ENCODE measurements around the gene SLC1A4. TPM values are rescaled to one million over a fixed set of nuclear protein-coding genes. Genes with fewer than 3 reads are reported as not detected.

The SLC1A4 gene
- total and polyA plus RNA-seq, 4 donors = 3.4 to 23.4 (median 9.6) TPM

DNA sequence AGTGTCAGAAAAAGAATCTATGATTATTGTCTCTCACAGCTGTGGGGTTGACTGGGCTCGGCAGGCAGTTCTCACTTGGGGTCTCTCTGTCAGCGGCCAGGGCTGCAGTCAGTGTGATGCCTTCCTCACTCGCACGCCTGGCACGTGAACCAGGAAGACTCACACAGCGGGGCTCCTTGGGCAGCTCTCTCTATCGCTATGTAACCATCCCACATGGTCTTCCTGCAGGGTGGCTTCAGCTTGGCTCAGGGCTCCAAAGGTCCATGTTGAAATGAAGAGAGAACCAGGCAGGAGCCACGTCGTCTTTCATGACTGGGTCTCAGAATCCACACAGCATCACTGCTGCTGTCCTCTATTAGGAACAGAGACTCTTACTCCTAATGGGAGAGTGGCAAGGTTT lies 30.6 kb upstream of the SLC1A4 start:
- Histone ChIP-seq H3K4me3 (ENCODE audit: low read depth in 1 of 3, low read length in 3 of 3) (no peak overlapping the region), H3K9ac (ENCODE audit: low read depth in 1 of 2, low read length in 2 of 2) (no peak overlapping the region), H3K27ac (ENCODE audit: low read depth in 1 of 2, low read length in 2 of 2) (no peak overlapping the region), H3K9me3 (ENCODE audit: control insufficient read depth in 4 of 4, low read length in 3 of 4) (no peaks in the 10 kb centered on the region), H3K36me3 (ENCODE audit: control insufficient read depth in 4 of 4, insufficient read depth in 3 of 4, low read depth in 1 of 4, low read length in 3 of 4) (no peaks in the 10 kb centered on the region), H3K27me3 (ENCODE audit: control insufficient read depth in 4 of 4, insufficient read depth in 4 of 4, low read length in 3 of 4) (no peaks in the 10 kb centered on the region), H3K4me1 (ENCODE audit: control insufficient read depth in 4 of 4, insufficient read depth in 4 of 4, low read length in 3 of 4) (peaks cover 7 to 11% (median 7%) of the 10 kb centered on the region in 4 donors)
- DNase-seq (ENCODE audit: low spot score) = no peak
- TF ChIP-seq, protein P1, sequence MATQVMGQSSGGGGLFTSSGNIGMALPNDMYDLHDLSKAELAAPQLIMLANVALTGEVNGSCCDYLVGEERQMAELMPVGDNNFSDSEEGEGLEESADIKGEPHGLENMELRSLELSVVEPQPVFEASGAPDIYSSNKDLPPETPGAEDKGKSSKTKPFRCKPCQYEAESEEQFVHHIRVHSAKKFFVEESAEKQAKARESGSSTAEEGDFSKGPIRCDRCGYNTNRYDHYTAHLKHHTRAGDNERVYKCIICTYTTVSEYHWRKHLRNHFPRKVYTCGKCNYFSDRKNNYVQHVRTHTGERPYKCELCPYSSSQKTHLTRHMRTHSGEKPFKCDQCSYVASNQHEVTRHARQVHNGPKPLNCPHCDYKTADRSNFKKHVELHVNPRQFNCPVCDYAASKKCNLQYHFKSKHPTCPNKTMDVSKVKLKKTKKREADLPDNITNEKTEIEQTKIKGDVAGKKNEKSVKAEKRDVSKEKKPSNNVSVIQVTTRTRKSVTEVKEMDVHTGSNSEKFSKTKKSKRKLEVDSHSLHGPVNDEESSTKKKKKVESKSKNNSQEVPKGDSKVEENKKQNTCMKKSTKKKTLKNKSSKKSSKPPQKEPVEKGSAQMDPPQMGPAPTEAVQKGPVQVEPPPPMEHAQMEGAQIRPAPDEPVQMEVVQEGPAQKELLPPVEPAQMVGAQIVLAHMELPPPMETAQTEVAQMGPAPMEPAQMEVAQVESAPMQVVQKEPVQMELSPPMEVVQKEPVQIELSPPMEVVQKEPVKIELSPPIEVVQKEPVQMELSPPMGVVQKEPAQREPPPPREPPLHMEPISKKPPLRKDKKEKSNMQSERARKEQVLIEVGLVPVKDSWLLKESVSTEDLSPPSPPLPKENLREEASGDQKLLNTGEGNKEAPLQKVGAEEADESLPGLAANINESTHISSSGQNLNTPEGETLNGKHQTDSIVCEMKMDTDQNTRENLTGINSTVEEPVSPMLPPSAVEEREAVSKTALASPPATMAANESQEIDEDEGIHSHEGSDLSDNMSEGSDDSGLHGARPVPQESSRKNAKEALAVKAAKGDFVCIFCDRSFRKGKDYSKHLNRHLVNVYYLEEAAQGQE (IDR thresholded peaks at IDR 0.05) = no peak
- TF ChIP-seq, protein P2, sequence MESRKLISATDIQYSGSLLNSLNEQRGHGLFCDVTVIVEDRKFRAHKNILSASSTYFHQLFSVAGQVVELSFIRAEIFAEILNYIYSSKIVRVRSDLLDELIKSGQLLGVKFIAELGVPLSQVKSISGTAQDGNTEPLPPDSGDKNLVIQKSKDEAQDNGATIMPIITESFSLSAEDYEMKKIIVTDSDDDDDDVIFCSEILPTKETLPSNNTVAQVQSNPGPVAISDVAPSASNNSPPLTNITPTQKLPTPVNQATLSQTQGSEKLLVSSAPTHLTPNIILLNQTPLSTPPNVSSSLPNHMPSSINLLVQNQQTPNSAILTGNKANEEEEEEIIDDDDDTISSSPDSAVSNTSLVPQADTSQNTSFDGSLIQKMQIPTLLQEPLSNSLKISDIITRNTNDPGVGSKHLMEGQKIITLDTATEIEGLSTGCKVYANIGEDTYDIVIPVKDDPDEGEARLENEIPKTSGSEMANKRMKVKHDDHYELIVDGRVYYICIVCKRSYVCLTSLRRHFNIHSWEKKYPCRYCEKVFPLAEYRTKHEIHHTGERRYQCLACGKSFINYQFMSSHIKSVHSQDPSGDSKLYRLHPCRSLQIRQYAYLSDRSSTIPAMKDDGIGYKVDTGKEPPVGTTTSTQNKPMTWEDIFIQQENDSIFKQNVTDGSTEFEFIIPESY (IDR thresholded peaks at IDR 0.05) = no peak
- TF ChIP-seq, protein P3, sequence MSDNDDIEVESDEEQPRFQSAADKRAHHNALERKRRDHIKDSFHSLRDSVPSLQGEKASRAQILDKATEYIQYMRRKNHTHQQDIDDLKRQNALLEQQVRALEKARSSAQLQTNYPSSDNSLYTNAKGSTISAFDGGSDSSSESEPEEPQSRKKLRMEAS (IDR thresholded peaks at IDR 0.05) = no peak
- TF ChIP-seq HNF4A (conservative IDR thresholded peaks at IDR 0.05) (no peak), NR2F2 (IDR thresholded peaks at IDR 0.05) (no peak), FOXA2 (IDR thresholded peaks at IDR 0.05) (no peak), HNF4G (IDR thresholded peaks at IDR 0.05) (no peak), RXRA (IDR thresholded peaks at IDR 0.05) (no peak), JUND (IDR thresholded peaks at IDR 0.05) (no peak), ATF3 (IDR thresholded peaks at IDR 0.05) (no peak)
- TF ChIP-seq, protein P4, sequence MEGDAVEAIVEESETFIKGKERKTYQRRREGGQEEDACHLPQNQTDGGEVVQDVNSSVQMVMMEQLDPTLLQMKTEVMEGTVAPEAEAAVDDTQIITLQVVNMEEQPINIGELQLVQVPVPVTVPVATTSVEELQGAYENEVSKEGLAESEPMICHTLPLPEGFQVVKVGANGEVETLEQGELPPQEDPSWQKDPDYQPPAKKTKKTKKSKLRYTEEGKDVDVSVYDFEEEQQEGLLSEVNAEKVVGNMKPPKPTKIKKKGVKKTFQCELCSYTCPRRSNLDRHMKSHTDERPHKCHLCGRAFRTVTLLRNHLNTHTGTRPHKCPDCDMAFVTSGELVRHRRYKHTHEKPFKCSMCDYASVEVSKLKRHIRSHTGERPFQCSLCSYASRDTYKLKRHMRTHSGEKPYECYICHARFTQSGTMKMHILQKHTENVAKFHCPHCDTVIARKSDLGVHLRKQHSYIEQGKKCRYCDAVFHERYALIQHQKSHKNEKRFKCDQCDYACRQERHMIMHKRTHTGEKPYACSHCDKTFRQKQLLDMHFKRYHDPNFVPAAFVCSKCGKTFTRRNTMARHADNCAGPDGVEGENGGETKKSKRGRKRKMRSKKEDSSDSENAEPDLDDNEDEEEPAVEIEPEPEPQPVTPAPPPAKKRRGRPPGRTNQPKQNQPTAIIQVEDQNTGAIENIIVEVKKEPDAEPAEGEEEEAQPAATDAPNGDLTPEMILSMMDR (IDR thresholded peaks at IDR 0.05; ENCODE audit: low read depth, low read length, missing input control) = no peak
- WGBS = 87% methylated on average over 9 of the region's 9 CpGs

DNA sequence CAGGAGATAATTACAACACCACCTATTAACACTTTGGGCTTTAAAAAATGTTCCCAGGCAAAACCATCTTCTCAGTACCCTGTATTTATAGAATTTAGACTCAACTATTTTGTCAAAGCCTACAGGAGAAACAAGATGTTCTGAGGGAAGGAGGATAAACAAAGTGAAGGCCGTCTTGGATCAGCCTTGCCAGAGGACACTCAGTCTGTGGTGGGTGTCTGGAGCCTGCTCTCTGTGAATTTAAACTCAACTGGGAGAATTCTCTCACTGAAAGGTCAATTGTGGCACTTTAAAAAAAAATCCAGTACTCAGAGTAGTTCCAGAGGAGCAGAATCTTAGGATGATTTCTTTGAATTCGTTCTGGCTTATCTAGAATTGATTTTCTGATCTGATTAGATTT lies 28.4 kb upstream of the SLC1A4 start:
- Histone ChIP-seq H3K9ac (ENCODE audit: low read depth in 1 of 2, low read length in 2 of 2) (no peak overlapping the region), H3K27ac (ENCODE audit: low read depth in 1 of 2, low read length in 2 of 2) (no peak overlapping the region), H3K4me1 (ENCODE audit: control insufficient read depth in 4 of 4, insufficient read depth in 4 of 4, low read length in 3 of 4) (peaks cover 7 to 16% (median 12%) of the 10 kb centered on the region in 4 donors), H3K9me3 (ENCODE audit: control insufficient read depth in 4 of 4, low read length in 3 of 4) (no peaks in the 10 kb centered on the region), H3K27me3 (ENCODE audit: control insufficient read depth in 4 of 4, insufficient read depth in 4 of 4, low read length in 3 of 4) (no peaks in the 10 kb centered on the region), H3K4me3 (ENCODE audit: low read depth in 1 of 3, low read length in 3 of 3) (no peak overlapping the region), H3K36me3 (ENCODE audit: control insufficient read depth in 4 of 4, insufficient read depth in 3 of 4, low read depth in 1 of 4, low read length in 3 of 4) (no peaks in the 10 kb centered on the region)
- TF ChIP-seq EGR1 (IDR thresholded peaks at IDR 0.05; ENCODE audit: low read depth in 2 of 2) (no peak), GABPA (IDR thresholded peaks at IDR 0.05 in 1 of 2, conservative IDR thresholded peaks at IDR 0.05 in 1 of 2) (no peak), RXRA (IDR thresholded peaks at IDR 0.05) (no peak), SP1 (IDR thresholded peaks at IDR 0.05) (no peak), RAD21 (IDR thresholded peaks at IDR 0.05) (no peak), JUND (IDR thresholded peaks at IDR 0.05) (no peak), NR2F2 (IDR thresholded peaks at IDR 0.05) (no peak), HNF4A (conservative IDR thresholded peaks at IDR 0.05) (no peak), TAF1 (conservative IDR thresholded peaks at IDR 0.05) (no peak), HNF4G (IDR thresholded peaks at IDR 0.05) (no peak), FOXA2 (IDR thresholded peaks at IDR 0.05) (no peak)
- TF ChIP-seq, protein P4 (IDR thresholded peaks at IDR 0.05; ENCODE audit: low read depth, low read length, missing input control) = no peak
- TF ChIP-seq, protein P1 (IDR thresholded peaks at IDR 0.05) = no peak
- TF ChIP-seq, protein P3 (IDR thresholded peaks at IDR 0.05) = no peak
- 45% methylated on average over 2 of the region's 2 CpGs for WGBS
- no peak for DNase-seq (ENCODE audit: low spot score)

Measured in liver (tissue), 9 donors.